Kidney glomerular epithelial cell (primary cell): ENCODE measurements around the gene ESYT2.

Experiments used
- DNase-seq: peaks from one replicate; lab custom pipeline; 2025; lab: John Stamatoyannopoulos, UW

ESYT2 gene

GRCh38 chr7:158771213-158771834, 58.0 kb downstream of the ESYT2 start:
- DNase-seq: no peak

- no peak for DNase-seq
These were observed 61.6 kb downstream of the ESYT2 start for GRCh38 chr7:158767707-158768106.

DNA sequence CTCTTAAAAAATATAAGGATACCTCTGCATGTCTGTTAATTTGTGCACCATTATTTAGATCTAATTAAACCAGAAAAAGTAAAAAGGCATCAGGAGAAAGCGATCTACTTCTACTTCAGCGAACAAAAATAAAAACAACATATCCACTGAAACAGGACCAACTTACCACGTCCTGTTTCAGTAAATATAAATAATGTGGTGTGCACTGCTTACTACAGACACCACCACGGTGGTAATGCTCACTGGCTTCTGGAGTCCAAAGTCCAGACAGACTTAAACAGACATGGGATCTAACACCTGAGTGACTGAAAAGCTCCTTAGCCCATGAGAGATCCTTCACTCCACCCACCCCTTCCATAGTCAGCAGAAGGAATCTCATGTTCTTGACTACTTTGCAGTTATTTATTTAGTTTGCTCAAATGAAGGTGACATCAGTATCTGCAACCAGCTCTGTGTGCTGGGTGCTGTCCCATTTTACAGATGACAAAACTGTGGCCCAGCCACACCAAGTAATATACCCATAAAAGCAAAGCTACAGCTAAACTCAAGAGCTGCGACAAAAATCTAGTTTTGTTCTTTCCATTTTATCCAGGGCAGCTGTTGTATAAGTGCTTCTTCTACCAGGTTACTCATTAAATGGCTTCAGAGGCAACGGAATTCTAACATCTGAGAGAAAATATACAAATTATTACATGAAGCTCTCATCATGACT, 62.6 kb downstream of the ESYT2 start:
- no peak for DNase-seq

- DNase-seq: no peak
These were observed 64.3 kb downstream of the ESYT2 start for GRCh38 chr7:158765020-158765419.

DNA sequence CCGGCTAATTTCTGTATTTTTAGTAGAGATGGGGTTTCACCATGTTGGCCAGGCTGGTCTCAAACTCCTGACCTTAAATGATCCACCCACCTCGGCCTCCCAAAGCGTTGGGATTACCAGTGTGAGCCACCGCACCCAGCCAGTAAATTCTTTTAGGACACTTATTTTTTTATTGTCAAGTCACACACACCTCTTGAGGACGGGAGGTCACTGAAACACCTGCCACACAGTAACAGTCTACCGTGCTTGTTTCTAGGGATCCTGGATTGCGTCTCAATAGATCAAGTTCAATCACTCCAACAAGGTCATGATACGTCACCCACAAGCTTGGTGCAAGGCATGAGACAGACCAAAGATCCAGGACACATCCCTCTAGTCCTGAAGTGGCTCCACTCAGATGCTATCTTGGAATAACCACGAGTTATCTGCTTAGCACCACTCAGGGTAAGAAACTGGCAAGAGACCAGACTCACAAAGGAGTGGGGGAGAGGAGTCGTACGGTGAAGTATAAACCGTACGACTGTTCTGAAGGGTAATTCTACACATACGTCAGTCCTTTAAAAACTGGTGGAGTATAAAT, 65.8 kb downstream of the ESYT2 start:
- no peak for DNase-seq

- no peak for DNase-seq
These were observed 67.4 kb downstream of the ESYT2 start for GRCh38 chr7:158761945-158762344.

GRCh38 chr7:158760936-158761335, 68.4 kb downstream of the ESYT2 start:
- DNase-seq: no peak

DNA sequence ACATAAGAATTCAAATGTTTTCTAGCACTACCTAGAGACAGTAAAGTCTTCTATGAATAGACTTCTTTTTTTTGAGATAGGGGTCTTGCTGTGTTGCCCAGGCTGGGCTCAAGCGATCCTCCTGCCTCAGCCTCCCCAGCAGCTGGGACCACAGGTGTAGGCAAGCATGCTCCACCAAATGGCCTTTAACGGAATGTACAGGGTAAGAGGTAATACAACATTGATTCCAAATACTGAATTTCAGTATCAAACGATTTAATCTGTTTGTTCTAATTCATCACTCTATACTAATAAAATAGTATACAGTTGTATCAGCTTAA, 68.9 kb downstream of the ESYT2 start:
- DNase-seq: no peak

- no peak for DNase-seq
These were observed 69.4 kb downstream of the ESYT2 start for GRCh38 chr7:158759749-158760444.

GRCh38 chr7:158759245-158759614, 70.1 kb downstream of the ESYT2 start:
- DNase-seq: no peak

- no peak for DNase-seq
These were observed 70.6 kb downstream of the ESYT2 start for GRCh38 chr7:158758586-158759244.

- no peak for DNase-seq
These were observed 71.8 kb downstream of the ESYT2 start for GRCh38 chr7:158757404-158757989.

DNA sequence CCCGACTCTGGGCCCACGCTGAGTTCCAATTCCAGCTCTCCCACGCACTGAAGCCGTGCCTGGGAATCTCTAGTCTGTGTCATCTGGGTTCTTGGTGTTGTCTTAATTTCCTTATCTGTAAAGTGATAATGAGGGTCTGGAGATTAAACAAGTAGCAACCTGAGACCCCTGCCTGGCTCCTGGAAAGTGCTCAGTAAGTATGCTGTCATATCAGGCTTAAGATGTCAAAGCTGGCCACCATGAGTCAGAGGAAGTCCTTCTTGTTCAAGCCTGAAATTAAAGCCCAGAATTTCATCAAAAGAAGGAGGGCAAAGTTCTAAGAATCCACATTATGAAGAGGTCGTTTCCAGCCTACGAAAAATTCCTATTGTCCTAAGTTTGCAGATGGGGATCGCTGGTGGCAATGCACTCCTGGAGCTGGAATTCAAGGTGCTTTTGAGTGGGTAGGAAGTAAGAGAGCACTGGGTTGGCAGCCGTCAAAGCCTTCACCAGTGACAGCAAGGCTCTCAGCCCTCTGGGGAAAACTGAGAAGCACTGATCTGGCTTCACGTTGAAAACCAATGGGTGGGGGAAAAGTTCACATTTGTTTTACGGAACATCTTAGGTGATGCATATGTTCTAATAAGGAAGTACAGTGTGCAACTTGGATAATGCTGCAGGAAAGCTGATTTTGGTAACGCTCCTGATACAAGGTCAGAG, 74.4 kb downstream of the ESYT2 start:
- no peak for DNase-seq

DNA sequence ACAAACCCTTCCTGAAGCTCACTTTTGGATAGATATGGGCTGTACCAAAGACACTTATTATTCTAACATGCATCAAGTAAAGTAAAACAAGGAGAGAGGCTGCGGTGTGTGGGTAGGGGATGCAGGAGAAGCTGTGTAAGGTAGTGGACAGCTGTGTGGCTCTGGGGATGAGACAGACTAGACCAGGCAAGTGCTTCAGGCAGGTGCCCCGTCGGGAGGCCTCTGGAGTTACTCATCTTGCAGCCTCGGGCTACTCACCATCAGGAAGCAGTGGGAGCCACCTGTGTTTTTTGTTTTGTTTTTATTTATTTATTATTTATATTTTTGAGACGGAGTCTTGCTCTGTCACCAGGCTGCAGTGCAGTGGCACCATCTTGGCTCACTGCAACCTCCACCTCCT, 75.4 kb downstream of the ESYT2 start:
- DNase-seq: no peak

- no peak for DNase-seq
These were observed 77.6 kb downstream of the ESYT2 start for GRCh38 chr7:158751751-158752150.

DNA sequence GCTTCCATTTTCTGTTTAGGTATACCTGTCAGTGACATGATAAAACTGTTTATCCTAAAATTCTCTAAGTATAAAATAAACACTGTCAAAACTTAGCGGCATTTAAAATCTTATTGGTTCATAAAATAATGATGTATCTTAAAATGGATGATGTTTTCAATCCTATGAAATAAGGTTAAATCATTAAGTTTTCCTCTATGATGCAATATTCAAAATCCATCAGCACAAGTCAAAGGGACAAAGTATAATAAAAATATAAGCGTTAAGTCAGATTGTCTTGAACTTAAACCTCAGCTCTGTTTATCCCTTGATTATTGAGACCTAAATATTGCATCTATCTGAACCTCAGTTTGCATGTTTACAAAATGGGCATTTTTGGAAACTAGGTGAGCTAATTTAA, 78.1 kb downstream of the ESYT2 start:
- DNase-seq: no peak

DNA sequence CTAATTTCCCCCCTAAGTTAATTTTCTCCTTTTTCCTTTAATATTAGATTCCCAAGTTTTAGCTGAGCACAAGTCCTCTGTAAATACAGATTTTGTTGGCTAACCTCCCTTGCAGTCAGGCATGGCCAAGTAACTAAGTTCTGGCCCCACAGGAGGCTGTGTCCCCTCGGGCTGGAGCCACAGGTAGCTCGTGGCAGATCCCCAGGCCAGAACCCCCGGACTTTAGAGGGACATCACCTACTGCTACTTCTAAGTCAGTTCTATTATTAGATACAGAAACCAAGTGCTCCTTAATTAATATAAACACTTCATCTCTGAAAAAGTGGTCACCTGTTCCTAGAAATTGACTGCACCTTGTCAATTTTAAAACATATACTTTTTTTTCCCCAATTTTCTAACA, 78.6 kb downstream of the ESYT2 start:
- no peak for DNase-seq

DNA sequence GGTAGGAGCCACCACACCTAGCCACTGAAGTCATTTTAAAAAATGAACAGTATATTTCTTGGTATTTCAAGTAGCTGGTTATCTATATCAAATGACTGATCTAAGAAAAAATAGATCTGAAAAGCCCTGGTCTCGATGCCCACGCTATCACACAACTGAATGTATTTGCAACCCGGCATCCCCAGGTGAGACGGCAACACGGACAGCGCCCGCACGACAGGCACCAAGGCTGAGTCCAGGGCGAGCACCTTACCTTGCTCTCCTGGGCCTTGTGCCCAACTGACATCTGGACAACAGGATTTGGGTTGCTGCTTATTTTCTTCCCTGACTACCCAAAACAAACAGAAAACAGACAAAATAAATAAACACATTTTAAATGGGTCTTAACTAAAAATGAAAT, 79.9 kb downstream of the ESYT2 start:
- DNase-seq: no peak

- DNase-seq: no peak
These were observed 81.0 kb downstream of the ESYT2 start for GRCh38 chr7:158748335-158748734.

DNA sequence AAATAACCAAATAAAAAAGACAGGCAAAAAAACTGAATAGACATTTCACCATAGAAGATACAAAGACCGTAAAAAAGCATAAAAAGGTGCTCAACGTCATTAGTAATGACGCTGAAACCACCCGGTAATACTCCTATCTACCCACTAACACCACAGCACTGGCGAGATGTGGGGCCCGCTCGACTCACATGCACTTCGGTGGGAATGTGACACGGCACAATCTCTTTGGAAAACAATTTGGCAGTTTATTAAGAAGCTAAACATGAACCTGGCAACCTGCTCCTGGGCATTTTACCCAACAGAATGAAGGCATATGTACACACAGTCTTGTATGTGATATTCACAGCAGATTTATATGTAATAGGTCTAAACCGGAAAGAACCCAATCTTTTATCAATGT, 81.9 kb downstream of the ESYT2 start:
- no peak for DNase-seq

GRCh38 chr7:158746957-158747356, 82.4 kb downstream of the ESYT2 start:
- DNase-seq: no peak
